Liver (tissue), 9 donors: ENCODE measurements around the gene RTN4IP1. TPM values are rescaled to one million over a fixed set of nuclear protein-coding genes. Genes with fewer than 3 reads are reported as not detected.

Source experiments
- DNase-seq: peaks from one replicate; pipeline ENCODE4 v3.0.0-alpha.2; 2017; ENCODE audit warnings: low spot score
- H3K27ac ChIP-seq, 2 donors: one replicate each; pipeline ENCODE4 v1.7.0; 2013; ENCODE audit warnings: inconsistent platforms in 2 of 2, low read length in 2 of 2, control low read depth in 1 of 2, low read depth in 1 of 2, mild to moderate bottlenecking in 1 of 2
- H3K27me3 ChIP-seq, 4 donors: one replicate each; pipeline versions ENCODE4 v1.6.1 to v1.7.0; 2013; ENCODE audit warnings: low read length in 3 of 4, inconsistent platforms in 1 of 4, mild to moderate bottlenecking in 1 of 4, moderate library complexity in 1 of 4; ENCODE audit not compliant: control insufficient read depth in 4 of 4, insufficient read depth in 4 of 4
- H3K36me3 ChIP-seq, 4 donors: one replicate each; pipeline versions ENCODE4 v1.6.1 to v1.7.0; 2013; ENCODE audit warnings: low read length in 3 of 4, mild to moderate bottlenecking in 3 of 4, low read depth in 1 of 4, moderate library complexity in 1 of 4; ENCODE audit not compliant: control insufficient read depth in 4 of 4, insufficient read depth in 3 of 4
- H3K4me1 ChIP-seq, 4 donors: one replicate each; pipeline versions ENCODE4 v1.6.1 to v1.7.0; 2013; ENCODE audit warnings: low read length in 3 of 4, mild to moderate bottlenecking in 3 of 4, moderate library complexity in 1 of 4; ENCODE audit not compliant: control insufficient read depth in 4 of 4, insufficient read depth in 4 of 4
- H3K4me3 ChIP-seq, 3 donors: one replicate each; pipeline versions ENCODE4 v1.6.1 to v1.7.0; 2013; ENCODE audit warnings: low read length in 3 of 3, control low read depth in 1 of 3, low read depth in 1 of 3, mild to moderate bottlenecking in 1 of 3
- H3K9ac ChIP-seq, 2 donors: one replicate each; pipeline ENCODE4 v1.7.0; 2013; ENCODE audit warnings: low read length in 2 of 2, mild to moderate bottlenecking in 2 of 2, moderate library complexity in 2 of 2, control low read depth in 1 of 2, low read depth in 1 of 2
- H3K9me3 ChIP-seq, 4 donors: one replicate each; pipeline versions ENCODE4 v1.6.1 to v1.7.0; 2013; ENCODE audit warnings: low read length in 3 of 4; ENCODE audit not compliant: control insufficient read depth in 4 of 4
- CTCF ChIP-seq: fragments of 150-350 bp; IDR thresholded peaks from 2 replicates; pipeline ENCODE4 v1.5.1; 2017; ENCODE audit warnings: improper control_type of control experiment, low read depth, low read length; ENCODE audit not compliant: missing input control
- EGR1 ChIP-seq, 2 donors: IDR thresholded peaks; 2 replicates each; pipeline ENCODE4 v1.6.1; 2016 to 2018; ENCODE audit warnings: antibody characterized with exemption in 2 of 2, low read depth in 2 of 2
- FOXA1 ChIP-seq: IDR thresholded peaks from 2 replicates; pipeline ENCODE4 v1.6.1; 2016; ENCODE audit warnings: antibody characterized with exemption
- FOXA2 ChIP-seq: IDR thresholded peaks from 2 replicates; pipeline ENCODE4 v1.6.1; 2016; ENCODE audit warnings: antibody characterized with exemption
- GABPA ChIP-seq, 2 donors: IDR thresholded peaks in 1 of 2; conservative IDR thresholded peaks in 1 of 2; 2 replicates each; pipeline ENCODE4 v1.6.1; 2016; ENCODE audit warnings: antibody characterized with exemption in 2 of 2, mild to moderate bottlenecking in 1 of 2, moderate library complexity in 1 of 2
- HNF4A ChIP-seq, 2 donors: conservative IDR thresholded peaks; 2 replicates each; pipeline ENCODE4 v1.6.1; 2016; ENCODE audit warnings: antibody characterized with exemption in 2 of 2, mild to moderate bottlenecking in 2 of 2
- HNF4G ChIP-seq: IDR thresholded peaks from 2 replicates; pipeline ENCODE4 v1.6.1; 2016; ENCODE audit warnings: antibody characterized with exemption
- RAD21 ChIP-seq, 2 donors: IDR thresholded peaks; 2 replicates each; pipeline ENCODE4 v1.6.1; 2016; ENCODE audit warnings: antibody characterized with exemption in 2 of 2, mild to moderate bottlenecking in 2 of 2
- REST ChIP-seq: IDR thresholded peaks from 2 replicates; pipeline ENCODE4 v1.6.1; 2016; ENCODE audit warnings: antibody characterized with exemption, mild to moderate bottlenecking
- RXRA ChIP-seq, 2 donors: IDR thresholded peaks; 2 replicates each; pipeline ENCODE4 v1.6.1; 2017 to 2018; ENCODE audit warnings: antibody characterized with exemption in 2 of 2, mild to moderate bottlenecking in 1 of 2
- SP1 ChIP-seq: IDR thresholded peaks from 2 replicates; pipeline ENCODE4 v1.6.1; 2018; ENCODE audit warnings: antibody characterized with exemption, mild to moderate bottlenecking
- TAF1 ChIP-seq: conservative IDR thresholded peaks from 2 replicates; pipeline ENCODE4 v1.6.1; 2016; ENCODE audit warnings: antibody characterized with exemption, mild to moderate bottlenecking
- YY1 ChIP-seq: IDR thresholded peaks from 2 replicates; pipeline ENCODE4 v1.6.1; 2016; ENCODE audit warnings: antibody characterized with exemption, mild to moderate bottlenecking
- WGBS: extraction: QIAGEN DNeasy Blood & Tissue Kit; methylation state at CpG from one replicate; pipeline ENCODE4 v1.1.7; 2013; 5-methylcytosine and 5-hydroxymethylcytosine counted together
- polyA plus RNA-seq, 2 donors: library from polyadenylated mRNA; stranded (reverse) in 1 of 2; unstranded in 1 of 2; fragments of 200-250 nt in 1 of 2; fragments of >200 nt in 1 of 2; fragmentation: Nextera tagmentation in 1 of 2; extraction: Ambion mirVana in 1 of 2; gene quantifications; one replicate each; pipeline versions ENCODE4 v1.2.1 to v1.2.3, GENCODE V29; 2013 to 2015
- total RNA-seq, 2 donors: library from RNA; depleted of rRNA; stranded (reverse); fragments of >200 nt; gene quantifications; one replicate each; pipeline ENCODE4 v1.2.3, GENCODE V29; 2014
- TF ChIP-seq, protein P1 (sequence below): IDR thresholded peaks from 2 replicates; pipeline ENCODE4 v1.6.1; 2016; ENCODE audit warnings: antibody characterized with exemption
- TF ChIP-seq, protein P2 (sequence below): IDR thresholded peaks from 2 replicates; pipeline ENCODE4 v1.6.1; 2016; ENCODE audit warnings: antibody characterized with exemption
- donor health status: healthy.
- donor health status: healthy.
- donor health status: healthy.
- donor health status: healthy.
- donor health status: healthy.

The RTN4IP1 gene
- total and polyA plus RNA-seq, 4 donors = 3.7 to 6.9 (median 4.6) TPM

DNA sequence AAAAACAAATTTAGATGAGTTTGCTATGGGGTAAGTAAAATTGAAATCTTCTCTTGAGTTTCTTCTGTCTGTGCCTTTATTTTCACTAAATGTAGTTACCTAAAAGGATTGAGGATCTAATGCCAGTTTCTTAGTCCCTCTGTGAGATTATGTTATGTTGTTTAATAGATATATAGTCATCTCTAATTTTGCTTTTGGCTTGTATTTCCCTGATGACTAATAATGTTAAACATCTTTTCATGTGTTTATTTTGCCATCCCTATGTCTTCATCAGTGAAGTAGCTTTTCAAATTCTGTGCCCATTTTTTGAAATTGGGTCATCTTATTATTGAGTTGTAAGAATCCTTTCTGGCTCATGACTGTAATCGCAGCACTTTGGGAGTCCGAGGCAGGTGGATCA lies 13.8 kb upstream of the RTN4IP1 start (continued):
- TF ChIP-seq CTCF (no peak), RXRA (IDR thresholded peaks at IDR 0.05) (no peak)

DNA sequence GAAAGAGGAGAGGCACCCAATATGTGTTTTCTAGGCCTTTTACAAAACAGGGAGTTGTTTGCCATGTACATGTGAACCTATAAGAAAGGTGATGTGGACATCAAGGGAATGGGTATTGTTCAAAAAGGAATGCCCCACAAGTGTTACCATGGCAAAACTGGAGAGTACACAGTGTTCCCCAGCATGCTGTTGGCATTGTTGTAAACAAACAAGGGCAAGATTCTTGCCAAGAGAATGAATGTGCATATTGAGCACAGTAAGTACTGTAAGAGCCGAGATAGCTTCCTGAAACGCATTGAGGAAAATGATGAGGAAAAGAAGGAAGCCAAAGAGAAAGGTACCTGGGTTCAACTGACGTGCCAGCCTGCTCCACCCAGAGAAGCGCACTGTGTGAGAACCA lies 13.2 kb upstream of the RTN4IP1 start:
- Histone ChIP-seq H3K27me3 (no peaks in the 10 kb centered on the region), H3K9me3 (no peaks in the 10 kb centered on the region), H3K4me3 (no peak overlapping the region), H3K4me1 (peaks cover 0 to 3% (median 0%) of the 10 kb centered on the region in 4 donors), H3K36me3 (peaks cover 2 to 24% (median 16%) of the 10 kb centered on the region in 4 donors), H3K27ac (no peak overlapping the region), H3K9ac (no peak overlapping the region)
- WGBS = 91% methylated on average over 4 of the region's 4 CpGs
- DNase-seq = no peak
- TF ChIP-seq FOXA2 = no peak
- no peak for TF ChIP-seq SP1
- no peak for TF ChIP-seq HNF4G
- no peak for TF ChIP-seq RXRA (IDR thresholded peaks at IDR 0.05)
- TF ChIP-seq FOXA1 = no peak
- TF ChIP-seq REST = no peak
- no peak for TF ChIP-seq EGR1 (IDR thresholded peaks at IDR 0.05; ENCODE audit: low read depth in 2 of 2)
- TF ChIP-seq, protein P1, sequence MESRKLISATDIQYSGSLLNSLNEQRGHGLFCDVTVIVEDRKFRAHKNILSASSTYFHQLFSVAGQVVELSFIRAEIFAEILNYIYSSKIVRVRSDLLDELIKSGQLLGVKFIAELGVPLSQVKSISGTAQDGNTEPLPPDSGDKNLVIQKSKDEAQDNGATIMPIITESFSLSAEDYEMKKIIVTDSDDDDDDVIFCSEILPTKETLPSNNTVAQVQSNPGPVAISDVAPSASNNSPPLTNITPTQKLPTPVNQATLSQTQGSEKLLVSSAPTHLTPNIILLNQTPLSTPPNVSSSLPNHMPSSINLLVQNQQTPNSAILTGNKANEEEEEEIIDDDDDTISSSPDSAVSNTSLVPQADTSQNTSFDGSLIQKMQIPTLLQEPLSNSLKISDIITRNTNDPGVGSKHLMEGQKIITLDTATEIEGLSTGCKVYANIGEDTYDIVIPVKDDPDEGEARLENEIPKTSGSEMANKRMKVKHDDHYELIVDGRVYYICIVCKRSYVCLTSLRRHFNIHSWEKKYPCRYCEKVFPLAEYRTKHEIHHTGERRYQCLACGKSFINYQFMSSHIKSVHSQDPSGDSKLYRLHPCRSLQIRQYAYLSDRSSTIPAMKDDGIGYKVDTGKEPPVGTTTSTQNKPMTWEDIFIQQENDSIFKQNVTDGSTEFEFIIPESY = no peak
- no peak for TF ChIP-seq YY1
- TF ChIP-seq HNF4A (conservative IDR thresholded peaks at IDR 0.05) = no peak
- TF ChIP-seq TAF1 = no peak
- TF ChIP-seq, protein P2, sequence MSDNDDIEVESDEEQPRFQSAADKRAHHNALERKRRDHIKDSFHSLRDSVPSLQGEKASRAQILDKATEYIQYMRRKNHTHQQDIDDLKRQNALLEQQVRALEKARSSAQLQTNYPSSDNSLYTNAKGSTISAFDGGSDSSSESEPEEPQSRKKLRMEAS = no peak
- TF ChIP-seq CTCF = no peak
- TF ChIP-seq GABPA (IDR thresholded peaks at IDR 0.05 in 1 of 2, conservative IDR thresholded peaks at IDR 0.05 in 1 of 2) = no peak
- no peak for TF ChIP-seq RAD21 (IDR thresholded peaks at IDR 0.05)
